H1 (cell line): Measurements from ENCODE around the gene GPR35. TPM values are rescaled to one million over a fixed set of nuclear protein-coding genes. Genes with fewer than 3 reads are reported as not detected.

Source experiments
- CTCF ChIA-PET: fragments of 300-600 bp; sonication (Branson Sonifier 250); formaldehyde crosslinking; loops from one replicate; lab custom pipeline; 2021; ENCODE audit not compliant: partially characterized antibody; lab: Charles Lee
- POLR2A ChIA-PET: fragments of 300-600 bp; sonication (Branson Sonifier 250); formaldehyde crosslinking; loops from one replicate; lab custom pipeline; 2021; ENCODE audit warnings: inconsistent platforms; ENCODE audit not compliant: partially characterized antibody; lab: Charles Lee
- DNase-seq, 2 experiments: peaks; one replicate each; pipeline versions ENCODE4 v3.0.0 to v3.0.0-alpha.2; 2010 to 2022; ENCODE audit warnings: low spot score in 2 of 2, low read depth in 1 of 2, mixed read lengths in 1 of 2
- FAIRE-seq: peaks from 2 replicates; lab custom pipeline; 2011; peaks lifted over from hg19 to GRCh38; lab: Jason Lieb, UNC
- H2AFZ ChIP-seq: 2 replicates; pipeline ENCODE4 v1.8.1; 2012; ENCODE audit warnings: low read length, inconsistent platforms
- H2AK5ac ChIP-seq: 2 replicates; pipeline ENCODE4 v1.6.1; 2013; ENCODE audit warnings: low read depth, low read length
- H2BK120ac ChIP-seq: replicated peaks from 2 replicates; pipeline ENCODE3; 2013; ENCODE audit warnings: low read depth, low read length, inconsistent platforms
- H2BK12ac ChIP-seq: 2 replicates; pipeline ENCODE4 v1.6.1; 2013; ENCODE audit warnings: low read depth, low read length
- H2BK15ac ChIP-seq: 2 replicates; pipeline ENCODE4 v1.6.1; 2013; ENCODE audit warnings: low read length
- H2BK20ac ChIP-seq: 2 replicates; pipeline ENCODE4 v1.6.1; 2013; ENCODE audit warnings: low read length
- H2BK5ac ChIP-seq: 2 replicates; pipeline ENCODE4 v1.6.1; 2013; ENCODE audit warnings: low read depth, low read length
- H3K14ac ChIP-seq: 2 replicates; pipeline ENCODE4 v1.6.1; 2013; ENCODE audit warnings: inconsistent platforms; ENCODE audit not compliant: insufficient read length
- H3K18ac ChIP-seq: 2 replicates; pipeline ENCODE4 v1.6.1; 2013; ENCODE audit warnings: low read length; ENCODE audit errors: extremely low read depth
- H3K23ac ChIP-seq: 2 replicates; pipeline ENCODE4 v1.6.1; 2013; ENCODE audit warnings: inconsistent platforms; ENCODE audit not compliant: insufficient read length
- H3K23me2 ChIP-seq: 2 replicates; pipeline ENCODE4 v1.6.1; 2013; ENCODE audit warnings: low read depth, low read length
- H3K27ac ChIP-seq: 2 replicates; pipeline ENCODE4 v1.6.1; 2011; ENCODE audit warnings: low read depth, low read length, inconsistent platforms
- H3K27me3 ChIP-seq, 4 experiments: replicated peaks in 1 of 4; 1 replicate in 1 of 4; 2 replicates in 3 of 4; pipeline versions ENCODE4 v1.6.1 to v1.8.1; 2011 to 2013; ENCODE audit warnings: low read length in 3 of 4, mild to moderate bottlenecking in 3 of 4, inconsistent platforms in 2 of 4, mixed read lengths in 2 of 4, moderate library complexity in 1 of 4; ENCODE audit not compliant: control insufficient read depth in 3 of 4, insufficient read depth in 3 of 4; ENCODE audit errors: extremely low read depth in 1 of 4
- H3K36me3 ChIP-seq, 4 experiments: 2 replicates each; pipeline versions ENCODE4 v1.6.1 to v1.8.1; 2011 to 2013; ENCODE audit warnings: mild to moderate bottlenecking in 4 of 4, low read length in 3 of 4, moderate library complexity in 2 of 4, control low read depth in 1 of 4, inconsistent platforms in 1 of 4; ENCODE audit not compliant: insufficient read depth in 4 of 4, control insufficient read depth in 2 of 4
- H3K4ac ChIP-seq: replicated peaks from 2 replicates; pipeline ENCODE3; 2013; ENCODE audit warnings: low read length, low read depth, mixed read lengths, inconsistent platforms; ENCODE audit not compliant: insufficient read length
- H3K4me1 ChIP-seq, 4 experiments: replicated peaks in 1 of 4; 1 replicate in 1 of 4; 2 replicates in 3 of 4; pipeline versions ENCODE4 v1.6.1 to v1.8.1; 2011 to 2013; ENCODE audit warnings: low read length in 3 of 4, inconsistent platforms in 2 of 4, mixed read lengths in 1 of 4; ENCODE audit not compliant: insufficient read depth in 4 of 4, control insufficient read depth in 3 of 4
- H3K4me2 ChIP-seq, 2 experiments: 2 replicates each; pipeline versions ENCODE4 v1.6.1 to v1.8.1; 2011 to 2013; ENCODE audit warnings: low read depth in 2 of 2, low read length in 2 of 2, control low read depth in 1 of 2, inconsistent platforms in 1 of 2, mild to moderate bottlenecking in 1 of 2; ENCODE audit not compliant: insufficient read depth in 1 of 2
- H3K4me3 ChIP-seq, 4 experiments: fragments of 200-600, 300-600 bp in 1 of 4; sonication (generic), shearing (Covaris generic), sonication (Bioruptor Twin) in 1 of 4; 2 replicates each; pipeline versions ENCODE4 v1.5.1 to v1.8.1; 2011 to 2016; ENCODE audit warnings: low read length in 4 of 4, low read depth in 3 of 4, control low read depth in 2 of 4, inconsistent platforms in 2 of 4, mild to moderate bottlenecking in 2 of 4, mixed read lengths in 1 of 4, moderate library complexity in 1 of 4; ENCODE audit not compliant: insufficient read depth in 2 of 4; ENCODE audit errors: extremely low read depth in 1 of 4
- H3K56ac ChIP-seq: replicated peaks from 2 replicates; pipeline ENCODE3; 2013; ENCODE audit warnings: low read depth, mild to moderate bottlenecking, mixed read lengths, low read length, inconsistent platforms; ENCODE audit not compliant: insufficient read length
- H3K79me1 ChIP-seq: 2 replicates; pipeline ENCODE4 v1.6.1; 2013; ENCODE audit warnings: low read depth, low read length, control low read depth
- H3K79me2 ChIP-seq, 2 experiments: 2 replicates each; pipeline versions ENCODE4 v1.6.1 to v1.8.1; 2012 to 2013; ENCODE audit warnings: low read length in 2 of 2, mild to moderate bottlenecking in 2 of 2, inconsistent platforms in 1 of 2; ENCODE audit not compliant: insufficient read depth in 2 of 2, control insufficient read depth in 1 of 2
- H3K9ac ChIP-seq, 4 experiments: replicated peaks in 1 of 4; 1 replicate in 1 of 4; 2 replicates in 3 of 4; pipeline versions ENCODE4 v1.6.1 to v1.8.1; 2011 to 2013; ENCODE audit warnings: low read depth in 3 of 4, low read length in 3 of 4, control low read depth in 2 of 4, mild to moderate bottlenecking in 2 of 4, moderate library complexity in 2 of 4, inconsistent platforms in 1 of 4; ENCODE audit errors: extremely low read depth in 1 of 4
- H3K9me3 ChIP-seq, 2 experiments: 2 replicates each; pipeline versions ENCODE4 v1.6.1 to v1.8.1; 2012 to 2013; ENCODE audit warnings: mild to moderate bottlenecking in 2 of 2, moderate library complexity in 2 of 2, control low read depth in 1 of 2, inconsistent platforms in 1 of 2, low read depth in 1 of 2, low read length in 1 of 2, mixed read lengths in 1 of 2; ENCODE audit not compliant: insufficient read depth in 2 of 2
- H4K20me1 ChIP-seq, 2 experiments: replicated peaks in 1 of 2; 2 replicates each; pipeline versions ENCODE3 to v1.8.1; 2011 to 2013; ENCODE audit warnings: inconsistent platforms in 2 of 2, low read length in 2 of 2, mild to moderate bottlenecking in 1 of 2; ENCODE audit not compliant: insufficient read depth in 2 of 2, control insufficient read depth in 1 of 2
- H4K5ac ChIP-seq: 2 replicates; pipeline ENCODE4 v1.6.1; 2013; ENCODE audit warnings: low read length, low read depth, mixed read lengths, inconsistent platforms; ENCODE audit not compliant: insufficient read length
- H4K8ac ChIP-seq: 2 replicates; pipeline ENCODE4 v1.8.0; 2013; ENCODE audit warnings: mild to moderate bottlenecking, moderate library complexity, low read length, inconsistent platforms; ENCODE audit not compliant: insufficient read depth; ENCODE audit errors: extremely low read depth
- H4K91ac ChIP-seq: replicated peaks from 2 replicates; pipeline ENCODE3; 2013; ENCODE audit warnings: low read length, mixed read lengths, inconsistent platforms; ENCODE audit not compliant: insufficient read length
- GTF2F1 ChIP-seq: IDR thresholded peaks from 2 replicates; pipeline ENCODE4 v1.6.1; 2012; ENCODE audit warnings: low read depth, low read length, improper control_type of control experiment, borderline replicate concordance
- WGBS, 2 experiments: shearing (Covaris generic) in 1 of 2; methylation state at CpG; one replicate each; pipeline versions ENCODE4 v1.1.6 to v1.1.7; 2013 to 2015; ENCODE audit warnings: low lambda C conversion rate in 2 of 2, mixed read lengths in 2 of 2, inconsistent platforms in 1 of 2, low coverage in 1 of 2, missing lambda C conversion rate in 1 of 2; ENCODE audit not compliant: insufficient replicate concordance in 2 of 2, insufficient coverage in 1 of 2, insufficient read length in 1 of 2; ENCODE audit errors: extremely low coverage in 1 of 2, missing lambda C conversion rate in 1 of 2; 5-methylcytosine and 5-hydroxymethylcytosine counted together
- polyA plus RNA-seq, 7 experiments: library from polyadenylated mRNA; depleted of rRNA in 3 of 7; stranded (reverse) in 5 of 7; unstranded in 2 of 7; fragments of >200 nt in 5 of 7; fragments of 200-250 nt in 2 of 7; gene quantifications; 1 replicate in 5 of 7; 2 replicates in 1 of 7; 4 replicates in 1 of 7; pipeline versions ENCODE4 v1.2.1 to v1.2.3, GENCODE V29; 2011 to 2013; ENCODE audit warnings: missing spikeins in 2 of 7, mixed read lengths in 2 of 7
- total RNA-seq: library from RNA; stranded (reverse); fragmentation: NEBNext Ultra II Directional; extraction: Animal tissue kit (Norgen Biotek cat#: 25700); gene quantifications from 2 replicates; pipeline ENCODE4 v1.2.1, GENCODE V29; 2021

Gene GPR35
- total and polyA plus RNA-seq, 2 of the 8 experiments (the other 6 are each of a cell fraction or from before 2014, with no cell fraction given), result 0.47 TPM; not detected in 1

DNA sequence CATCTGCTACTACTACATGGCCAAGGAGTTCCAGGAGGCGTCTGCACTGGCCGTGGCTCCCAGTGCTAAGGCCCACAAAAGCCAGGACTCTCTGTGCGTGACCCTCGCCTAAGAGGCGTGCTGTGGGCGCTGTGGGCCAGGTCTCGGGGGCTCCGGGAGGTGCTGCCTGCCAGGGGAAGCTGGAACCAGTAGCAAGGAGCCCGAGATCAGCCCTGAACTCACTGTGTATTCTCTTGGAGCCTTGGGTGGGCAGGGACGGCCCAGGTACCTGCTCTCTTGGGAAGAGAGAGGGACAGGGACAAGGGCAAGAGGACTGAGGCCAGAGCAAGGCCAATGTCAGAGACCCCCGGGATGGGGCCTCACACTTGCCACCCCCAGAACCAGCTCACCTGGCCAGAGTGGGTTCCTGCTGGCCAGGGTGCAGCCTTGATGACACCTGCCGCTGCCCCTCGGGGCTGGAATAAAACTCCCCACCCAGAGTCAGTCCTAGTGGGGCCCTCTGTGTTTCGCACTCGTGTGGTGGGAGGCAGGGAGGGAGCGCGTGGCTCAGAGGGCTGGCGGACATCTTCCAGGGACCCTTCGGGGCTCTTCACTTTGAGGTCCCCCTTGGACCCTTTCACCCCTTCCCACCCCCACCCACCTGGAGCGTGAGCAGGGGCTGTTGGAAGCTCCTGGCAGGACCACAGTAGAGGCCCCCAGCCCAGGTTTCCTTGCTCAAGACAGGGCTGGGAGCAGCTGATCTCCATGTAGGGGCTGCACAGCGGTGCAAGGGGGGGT is 5.7 kb downstream of the GPR35 start:
- FAIRE-seq (no peak), DNase-seq (no peak)
- no peak overlapping the region for H3K4ac ChIP-seq
- no peak overlapping the region for H3K18ac ChIP-seq
- no peaks in the 10 kb centered on the region for H3K79me1 ChIP-seq
- no peak overlapping the region for H2BK5ac ChIP-seq
- 92% methylated on average over 20 of the region's 21 CpGs; no CpG with 5 or more reads in 1 of the 2 experiments for WGBS, 2 experiments
- H3K4me2 ChIP-seq, result no peak overlapping the region
- no peak overlapping the region for H2BK15ac ChIP-seq
- H2BK20ac ChIP-seq, result no peak overlapping the region
- no peaks in the 10 kb centered on the region for H4K20me1 ChIP-seq
- no peak overlapping the region for H3K14ac ChIP-seq
- H4K91ac ChIP-seq, result no peak overlapping the region
- H2AK5ac ChIP-seq, result no peak overlapping the region
- H3K27ac ChIP-seq, result no peak overlapping the region
- no peaks in the 10 kb centered on the region for H3K79me2 ChIP-seq
- H2BK120ac ChIP-seq, result no peak overlapping the region
- H3K27me3 ChIP-seq, result no peaks in the 10 kb centered on the region
- no peak overlapping the region for H3K4me3 ChIP-seq
- H4K8ac ChIP-seq, result no peak overlapping the region; the same call in 1 of the 2 replicates
- CTCF ChIA-PET, result interaction anchor here (1.1 kb wide), 1 partner anchor 117 kb away, joined by 3 read pairs; no protein-coding TSS in a partner anchor
- H3K36me3 ChIP-seq, result no peaks in the 10 kb centered on the region
- H3K4me1 ChIP-seq, result no peaks in the 10 kb centered on the region; a peak in 1 of 7 replicates
- no peak overlapping the region for H3K23ac ChIP-seq
- no peaks in the 10 kb centered on the region for H3K23me2 ChIP-seq
- POLR2A ChIA-PET, result no interaction called here
- no peak overlapping the region for H2AFZ ChIP-seq
- no peak overlapping the region for H3K56ac ChIP-seq
- no peak overlapping the region for H4K5ac ChIP-seq
- no peak overlapping the region for H3K9ac ChIP-seq
- peaks cover 32 to 51% of the 10 kb centered on the region in 2 experiments for H3K9me3 ChIP-seq
- no peak overlapping the region for H2BK12ac ChIP-seq
- TF ChIP-seq GTF2F1, result no peak
